HuH-7.5 (cell line): ENCODE results near the gene MPZL3.
"Not testable (repeated sequence)": the region's sequence is repeated elsewhere in the genome, so short reads cannot be mapped to it uniquely, and the experiment has no call there.

Experiments used
- DNase-seq: peaks from one replicate; pipeline ENCODE4 v3.0.0; 2011; ENCODE audit warnings: low spot score

Gene MPZL3

GRCh38 chr11:118184784-118185579 lies 67.2 kb downstream of the MPZL3 start:
- DNase-seq = no peak

- not testable (repeated sequence) for DNase-seq
Observed at GRCh38 chr11:118183691-118184090, 68.5 kb downstream of the MPZL3 start.

- DNase-seq = no peak
Observed at GRCh38 chr11:118180300-118180703, 71.9 kb downstream of the MPZL3 start.

GRCh38 chr11:118176778-118177134 lies 75.4 kb downstream of the MPZL3 start:
- DNase-seq = no peak
